K562 (cell line): ENCODE results near the gene CHAC1. TPM values are rescaled to one million over a fixed set of nuclear protein-coding genes. Genes with fewer than 3 reads are reported as not detected.

Experiments used
- ATAC-seq: fragments of 200-7000 bp; cut with Tn5 transposase; 3 replicates; pipeline ENCODE4 v1.9.1; 2020; ENCODE audit warnings: moderate library complexity
- BruUV-seq: library from RNA; stranded (reverse); fragments of 400-500 nt; replicated peaks from 2 replicates; lab custom pipeline; 2021; lab: Mats Ljungman, UMichigan
- CTCF ChIA-PET: fragments of 300-600 bp; formaldehyde crosslinking; extraction: SDS; loops from one replicate; lab custom pipeline; 2021; ENCODE audit warnings: low intra/inter-chr PET ratio; lab: Yijun Ruan, JAX
- POLR2A ChIA-PET: fragments of 300-600, 350-650 bp; sonication (Branson Sonifier 250); formaldehyde crosslinking; extraction: SDS; loops from one replicate; lab custom pipeline; 2021; ENCODE audit warnings: antibody characterized with exemption, inconsistent platforms; lab: Yijun Ruan, JAX
- DNase-seq, 4 experiments: peaks; one replicate each; pipeline versions ENCODE4 v3.0.0 to v3.0.0-alpha.2; 2011 to 2018; ENCODE audit warnings: low spot score in 3 of 4, mixed read lengths in 3 of 4; ENCODE audit errors: extremely low read depth in 1 of 4
- FAIRE-seq: peaks from 2 replicates; lab custom pipeline; 2011; peaks lifted over from hg19 to GRCh38; lab: Jason Lieb, UNC
- H2AFZ ChIP-seq: 2 replicates; pipeline ENCODE4 v1.6.0; 2011; ENCODE audit warnings: low read depth, low read length, control low read depth, inconsistent platforms
- H3K27ac ChIP-seq: fragments of 200-600 bp; 3 replicates; pipeline ENCODE4 v1.8.0; 2011; ENCODE audit warnings: low read depth, mild to moderate bottlenecking, control low read depth, inconsistent platforms, low read length, moderate library complexity, mixed read lengths; ENCODE audit errors: extremely low read depth
- H3K27me3 ChIP-seq, 2 experiments: fragments of 300-600 bp in 1 of 2; 2 replicates in 1 of 2; 3 replicates in 1 of 2; pipeline versions ENCODE4 v1.6.0 to v1.8.0; 2011; ENCODE audit warnings: inconsistent platforms in 2 of 2, low read length in 2 of 2, mild to moderate bottlenecking in 1 of 2, mixed read lengths in 1 of 2, moderate library complexity in 1 of 2; ENCODE audit not compliant: control insufficient read depth in 2 of 2, insufficient read depth in 2 of 2
- H3K36me3 ChIP-seq: fragments of 300-600 bp; 3 replicates; pipeline ENCODE4 v1.8.0; 2011; ENCODE audit warnings: mild to moderate bottlenecking, low read length, inconsistent platforms; ENCODE audit not compliant: control insufficient read depth, insufficient read depth
- H3K4me1 ChIP-seq, 2 experiments: fragments of 200-600 bp in 1 of 2; replicated peaks in 1 of 2; 2 replicates in 1 of 2; 3 replicates in 1 of 2; pipeline versions ENCODE4 v1.5.1 to v1.8.0; 2011; ENCODE audit warnings: inconsistent platforms in 2 of 2, low read length in 2 of 2, mild to moderate bottlenecking in 1 of 2, mixed read lengths in 1 of 2, moderate library complexity in 1 of 2; ENCODE audit not compliant: control insufficient read depth in 2 of 2, insufficient read depth in 2 of 2
- H3K4me2 ChIP-seq: 2 replicates; pipeline ENCODE4 v1.6.1; 2011; ENCODE audit warnings: low read length, control low read depth, inconsistent platforms, mixed read lengths; ENCODE audit not compliant: insufficient read depth
- H3K4me3 ChIP-seq: fragments of 200-600 bp; sonication (generic), shearing (Covaris generic); 2 replicates; pipeline ENCODE4 v1.5.1; 2016; ENCODE audit warnings: control low read depth, inconsistent platforms
- H3K79me2 ChIP-seq: fragments of 200-600 bp; 3 replicates; pipeline ENCODE4 v1.8.0; 2011; ENCODE audit warnings: low read length, inconsistent platforms; ENCODE audit not compliant: control insufficient read depth, insufficient read depth
- H3K9ac ChIP-seq, 2 experiments: 2 replicates each; pipeline versions ENCODE4 v1.6.0 to v1.6.1; 2011; ENCODE audit warnings: low read depth in 2 of 2, low read length in 2 of 2, control low read depth in 1 of 2, inconsistent platforms in 1 of 2, mild to moderate bottlenecking in 1 of 2, mixed read lengths in 1 of 2; ENCODE audit not compliant: insufficient read depth in 1 of 2
- H3K9me1 ChIP-seq: one replicate; pipeline ENCODE4 v1.6.0; 2011; ENCODE audit warnings: inconsistent platforms, mild to moderate bottlenecking, low read length, moderate library complexity; ENCODE audit not compliant: control insufficient read depth, insufficient read depth
- H3K9me3 ChIP-seq: replicated peaks from 2 replicates; pipeline ENCODE4 v1.5.1; 2011; ENCODE audit warnings: low read depth, low read length, inconsistent platforms; ENCODE audit not compliant: control insufficient read depth, insufficient read depth
- H4K20me1 ChIP-seq: replicated peaks from 2 replicates; pipeline ENCODE4 v1.6.1; 2011; ENCODE audit warnings: low read length, inconsistent platforms, mixed read lengths; ENCODE audit not compliant: control insufficient read depth, insufficient read depth
- HMGN3 ChIP-seq: IDR thresholded peaks from 2 replicates; pipeline ENCODE4 v1.6.1; 2011; ENCODE audit warnings: borderline replicate concordance, low read depth, mild to moderate bottlenecking, mixed read lengths, low read length; ENCODE audit not compliant: insufficient read length; ENCODE audit errors: extremely low read depth
- JUNB ChIP-seq: fragments of 450-650 bp; formaldehyde crosslinking; conservative IDR thresholded peaks from 2 replicates; pipeline ENCODE4 v1.4.0; 2020; ENCODE audit warnings: mild to moderate bottlenecking
- RFX1 ChIP-seq: fragments of 450-650 bp; IDR thresholded peaks from 2 replicates; pipeline ENCODE4 v1.6.1; 2016; ENCODE audit warnings: mild to moderate bottlenecking, moderate library complexity
- RFX5 ChIP-seq: IDR thresholded peaks from 2 replicates; pipeline ENCODE4 v1.6.1; 2011; ENCODE audit warnings: low read depth, mild to moderate bottlenecking, improper control_type of control experiment, low read length
- ZNF232 ChIP-seq: sonication (generic); formaldehyde crosslinking; IDR thresholded peaks from 2 replicates; pipeline ENCODE4 v1.8.0; 2022; ENCODE audit warnings: mild to moderate bottlenecking, missing genetic modification reagents
- ZNF75A ChIP-seq: fragments of 450-650 bp; formaldehyde crosslinking; IDR thresholded peaks from 2 replicates; pipeline ENCODE4 v1.4.0; 2020; ENCODE audit warnings: mild to moderate bottlenecking
- WGBS: fragments of 100-300 bp; shearing (Covaris generic); methylation state at CpG from one replicate; pipeline ENCODE4 v1.1.6; 2016; ENCODE audit warnings: low coverage, mixed read lengths; ENCODE audit not compliant: insufficient coverage; ENCODE audit errors: missing lambda C conversion rate; 5-methylcytosine and 5-hydroxymethylcytosine counted together
- in situ Hi-C: fragments of 300-500 bp; cut with MboI; formaldehyde crosslinking; loops from 4 replicates; pipeline ENCODE4 v1.15.0; 2018; ENCODE audit warnings: inconsistent platforms, mixed read lengths
- intact Hi-C: fragments of 100-400 bp; cut with micrococcal nuclease; formaldehyde crosslinking; loops from 2 replicates; pipeline ENCODE4 v1.14.2; 2022
- polyA plus RNA-seq, 8 experiments: library from polyadenylated mRNA; depleted of rRNA in 4 of 8; stranded (reverse) in 5 of 8; unstranded in 3 of 8; fragments of >200 nt; fragmentation: Nextera tagmentation in 2 of 8; fragmentation: Illumina TruSeq in 1 of 8; extraction: Ambion mirVana in 2 of 8; extraction: Trizol in 1 of 8; gene quantifications; 2 replicates each; pipeline versions ENCODE4 v1.2.1 to v1.2.3, GENCODE V29; 2011 to 2014; ENCODE audit warnings: inconsistent platforms in 1 of 8, missing spikeins in 1 of 8
- total RNA-seq, 7 experiments: library from RNA; depleted of rRNA in 6 of 7; stranded (reverse); fragments of >200 nt in 6 of 7; fragmentation: Illumina TruSeq in 2 of 7; extraction: Trizol in 2 of 7; gene quantifications; 2 replicates each; pipeline versions ENCODE4 v1.2.1 to v1.2.3, GENCODE V29; 2011 to 2021; ENCODE audit warnings: low replicate concordance in 1 of 7
- TF ChIP-seq, protein P1 (sequence below): sonication (generic); formaldehyde crosslinking; IDR thresholded peaks from 2 replicates; pipeline ENCODE4 v1.8.0; 2022; ENCODE audit warnings: missing genetic modification reagents, mild to moderate bottlenecking, borderline replicate concordance

The CHAC1 gene
- total and polyA plus RNA-seq, 9 of the 15 experiments (the other 6 are each of a cell fraction or from before 2014, with no cell fraction given), result 0.47 to 39.0 (median 7.5) TPM

- Histone ChIP-seq H3K36me3 (no peaks in the 10 kb centered on the region), H3K9me3 (no peaks in the 10 kb centered on the region), H3K79me2 (no peaks in the 10 kb centered on the region), H3K4me3 (no peak overlapping the region), H3K9me1 (no peaks in the 10 kb centered on the region), H3K4me1 (peaks cover 11 to 34% of the 10 kb centered on the region in 2 experiments; a peak in 4 of 5 replicates), H2AFZ (no peak overlapping the region), H4K20me1 (no peaks in the 10 kb centered on the region), H3K9ac (peak overlapping the region in 1 of 2 experiments; percentile 47; a peak in 2 of 4 replicates), H3K27me3 (no peaks in the 10 kb centered on the region), H3K4me2 (no peak overlapping the region), H3K27ac (no peak overlapping the region)
- DNase-seq (no peak), ATAC-seq (no peak), FAIRE-seq (no peak)
- TF ChIP-seq, protein P1, sequence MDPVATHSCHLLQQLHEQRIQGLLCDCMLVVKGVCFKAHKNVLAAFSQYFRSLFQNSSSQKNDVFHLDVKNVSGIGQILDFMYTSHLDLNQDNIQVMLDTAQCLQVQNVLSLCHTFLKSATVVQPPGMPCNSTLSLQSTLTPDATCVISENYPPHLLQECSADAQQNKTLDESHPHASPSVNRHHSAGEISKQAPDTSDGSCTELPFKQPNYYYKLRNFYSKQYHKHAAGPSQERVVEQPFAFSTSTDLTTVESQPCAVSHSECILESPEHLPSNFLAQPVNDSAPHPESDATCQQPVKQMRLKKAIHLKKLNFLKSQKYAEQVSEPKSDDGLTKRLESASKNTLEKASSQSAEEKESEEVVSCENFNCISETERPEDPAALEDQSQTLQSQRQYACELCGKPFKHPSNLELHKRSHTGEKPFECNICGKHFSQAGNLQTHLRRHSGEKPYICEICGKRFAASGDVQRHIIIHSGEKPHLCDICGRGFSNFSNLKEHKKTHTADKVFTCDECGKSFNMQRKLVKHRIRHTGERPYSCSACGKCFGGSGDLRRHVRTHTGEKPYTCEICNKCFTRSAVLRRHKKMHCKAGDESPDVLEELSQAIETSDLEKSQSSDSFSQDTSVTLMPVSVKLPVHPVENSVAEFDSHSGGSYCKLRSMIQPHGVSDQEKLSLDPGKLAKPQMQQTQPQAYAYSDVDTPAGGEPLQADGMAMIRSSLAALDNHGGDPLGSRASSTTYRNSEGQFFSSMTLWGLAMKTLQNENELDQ (CRISPR knock-in tag), result no peak
- no peak for TF ChIP-seq HMGN3
- TF ChIP-seq ZNF232, result no peak
- TF ChIP-seq RFX5, result no peak
- peak; percentile 77; the same call in 1 of the 2 replicates for TF ChIP-seq RFX1
- TF ChIP-seq JUNB, result no peak
- no peak for TF ChIP-seq ZNF75A (CRISPR knock-in tag)
- intact Hi-C loops, result no loop called here
- in situ Hi-C loops, result no loop called here
- POLR2A ChIA-PET, result interaction anchor here (1.8 kb wide), 1 partner anchor 18 kb away, joined by 6 read pairs; the partner anchor contains the start of gene DLL4
- WGBS, result 51% methylated on average over 5 of the region's 7 CpGs
- CTCF ChIA-PET, result no interaction called here
- BruUV-seq, result no TSS peak
Observed at GRCh38 chr15:40911141-40911540, 42.1 kb upstream of the CHAC1 start.
